Right atrium auricular region (tissue), 2 donors: Measurements from ENCODE around the gene MEGF8. TPM values are rescaled to one million over a fixed set of nuclear protein-coding genes. Genes with fewer than 3 reads are reported as not detected.
"Not testable (repeated sequence)": the region's sequence is repeated elsewhere in the genome, so short reads cannot be mapped to it uniquely, and the experiment has no call there.

Source experiments
- DNase-seq: peaks from one replicate; pipeline ENCODE4 v3.0.0-alpha.2; 2019; ENCODE audit warnings: low spot score
- H3K27ac ChIP-seq, 2 donors: fragments of 200-600 bp; sonication (generic); 1 replicate in 1 of 2; 2 replicates in 1 of 2; pipeline ENCODE4 v1.5.1; 2016 to 2019
- H3K27me3 ChIP-seq, 2 donors: fragments of 200-600 bp; sonication (generic); one replicate each; pipeline versions ENCODE4 v1.5.1 to v1.6.0; 2017 to 2019
- H3K36me3 ChIP-seq: fragments of 200-600 bp; sonication (generic); one replicate; pipeline ENCODE4 v1.5.1; 2016
- H3K4me1 ChIP-seq, 2 donors: fragments of 200-600 bp; sonication (generic); one replicate each; pipeline versions ENCODE4 v1.5.1 to v1.6.0; 2017 to 2019
- H3K4me3 ChIP-seq, 2 donors: fragments of 200-600 bp; sonication (generic); 1 replicate in 1 of 2; 2 replicates in 1 of 2; pipeline ENCODE4 v1.5.1; 2017 to 2019; ENCODE audit warnings: mild to moderate bottlenecking in 1 of 2, moderate library complexity in 1 of 2
- H3K9me3 ChIP-seq, 2 donors: fragments of 200-600 bp; sonication (generic); one replicate each; pipeline ENCODE4 v1.5.1; 2019
- CTCF ChIP-seq, 2 donors: fragments of 200-600 bp; sonication (generic); IDR thresholded peaks; one replicate each; pipeline ENCODE4 v1.5.1; 2019; ENCODE audit warnings: antibody characterized with exemption in 2 of 2
- total RNA-seq, 2 donors: library from RNA; depleted of rRNA; stranded (reverse); fragments of >200 nt; gene quantifications; one replicate each; pipeline ENCODE4 v1.1.0, GENCODE V29; 2016

Gene MEGF8
- total RNA-seq, 2 donors from 2014 or later, result 24.3 to 31.2 TPM

GRCh38 chr19:42326969-42327368 lies 1.5 kb downstream of the MEGF8 start:
- Histone ChIP-seq H3K4me3 (no peak overlapping the region), H3K9me3 (no peaks in the 10 kb centered on the region), H3K36me3 (no peaks in the 10 kb centered on the region), H3K27me3 (peaks cover 10 to 23% of the 10 kb centered on the region in 2 donors), H3K4me1 (peaks cover 0 to 41% of the 10 kb centered on the region in 2 donors), H3K27ac (no peak overlapping the region)
- no peak for TF ChIP-seq CTCF (IDR thresholded peaks at IDR 0.05)
- DNase-seq, result no peak

GRCh38 chr19:42327381-42327780 lies 1.9 kb downstream of the MEGF8 start:
- peaks cover 10 to 23% of the 10 kb centered on the region in 2 donors for H3K27me3 ChIP-seq
- no peaks in the 10 kb centered on the region for H3K36me3 ChIP-seq
- H3K9me3 ChIP-seq, result no peaks in the 10 kb centered on the region
- no peak for TF ChIP-seq CTCF (IDR thresholded peaks at IDR 0.05)
- H3K4me3 ChIP-seq, result no peak overlapping the region
- peaks cover 0 to 41% of the 10 kb centered on the region in 2 donors for H3K4me1 ChIP-seq
- no peak for DNase-seq
- no peak overlapping the region for H3K27ac ChIP-seq

GRCh38 chr19:42328106-42328505 lies 2.7 kb downstream of the MEGF8 start:
- H3K4me3 ChIP-seq, result no peak overlapping the region
- peaks cover 0 to 41% of the 10 kb centered on the region in 2 donors for H3K4me1 ChIP-seq
- H3K27me3 ChIP-seq, result peaks cover 10 to 19% of the 10 kb centered on the region in 2 donors
- DNase-seq, result no peak
- no peaks in the 10 kb centered on the region for H3K36me3 ChIP-seq
- TF ChIP-seq CTCF (IDR thresholded peaks at IDR 0.05), result no peak
- H3K27ac ChIP-seq, result no peak overlapping the region
- H3K9me3 ChIP-seq, result no peaks in the 10 kb centered on the region

GRCh38 chr19:42328854-42329253 lies 3.4 kb downstream of the MEGF8 start:
- no peaks in the 10 kb centered on the region for H3K9me3 ChIP-seq
- no peak for TF ChIP-seq CTCF (IDR thresholded peaks at IDR 0.05)
- DNase-seq, result no peak
- H3K36me3 ChIP-seq, result no peaks in the 10 kb centered on the region
- H3K27me3 ChIP-seq, result peaks cover 10 to 12% of the 10 kb centered on the region in 2 donors
- H3K4me3 ChIP-seq, result no peak overlapping the region
- H3K27ac ChIP-seq, result no peak overlapping the region
- H3K4me1 ChIP-seq, result peaks cover 0 to 37% of the 10 kb centered on the region in 2 donors

- Histone ChIP-seq H3K27ac (no peak overlapping the region), H3K27me3 (no peaks in the 10 kb centered on the region), H3K4me1 (peaks cover 0 to 25% of the 10 kb centered on the region in 2 donors), H3K9me3 (no peaks in the 10 kb centered on the region), H3K4me3 (no peak overlapping the region), H3K36me3 (peaks cover 5% of the 10 kb centered on the region)
- TF ChIP-seq CTCF (IDR thresholded peaks at IDR 0.05), result no peak
- no peak for DNase-seq
Observed at GRCh38 chr19:42330241-42330711, 4.8 kb downstream of the MEGF8 start.

- H3K9me3 ChIP-seq, DNase-seq, H3K27me3 ChIP-seq, H3K27ac ChIP-seq, H3K4me3 ChIP-seq: not testable (repeated sequence)
- H3K4me1 ChIP-seq, result peaks cover 0 to 19% of the 10 kb centered on the region in 2 donors
- peaks cover 15% of the 10 kb centered on the region for H3K36me3 ChIP-seq
Observed at GRCh38 chr19:42331333-42331732, 5.9 kb downstream of the MEGF8 start.
